Measurements from ENCODE around the gene ATP8B4. TPM values are rescaled to one million over a fixed set of nuclear protein-coding genes. Genes with fewer than 3 reads are reported as not detected.

The ATP8B4 gene
- total RNA-seq, 6 donors from 2014 or later = 2.2 to 9.4 (median 5.4) TPM

- DNase-seq (no peak), ATAC-seq (ENCODE audit: low FRiP score in 2 of 2) (no peak)
- TF ChIP-seq POLR2A (IDR thresholded peaks at IDR 0.05) (no peak), EP300 (IDR thresholded peaks at IDR 0.05) (no peak), CTCF (IDR thresholded peaks at IDR 0.05) (no peak), POLR2AphosphoS5 (IDR thresholded peaks at IDR 0.05) (no peak)
- 19 to 39% methylated on average over 3 of the region's 3 CpGs for WGBS, 2 donors
- Histone ChIP-seq H3K4me1 (no peaks in the 10 kb centered on the region), H3K9me3 (no peaks in the 10 kb centered on the region), H3K36me3 (no peaks in the 10 kb centered on the region), H3K27ac (no peak overlapping the region), H3K4me3 (no peak overlapping the region), H3K27me3 (no peaks in the 10 kb centered on the region)
Measured at GRCh38 chr15:50140983-50141382, 21.9 kb upstream of the ATP8B4 start.

- DNase-seq (no peak), ATAC-seq (ENCODE audit: low FRiP score in 2 of 2) (no peak)
- Histone ChIP-seq H3K4me3 (no peak overlapping the region), H3K27ac (no peak overlapping the region), H3K27me3 (no peaks in the 10 kb centered on the region), H3K36me3 (no peaks in the 10 kb centered on the region), H3K4me1 (no peaks in the 10 kb centered on the region), H3K9me3 (no peaks in the 10 kb centered on the region)
- WGBS, 2 donors = 0% methylated on average over 1 of the region's 1 CpG
- TF ChIP-seq POLR2AphosphoS5 (IDR thresholded peaks at IDR 0.05) = no peak
Measured at GRCh38 chr15:50140098-50140497, 21.1 kb upstream of the ATP8B4 start.

- Histone ChIP-seq H3K9me3 (no peaks in the 10 kb centered on the region), H3K4me3 (no peak overlapping the region), H3K27ac (no peak overlapping the region), H3K27me3 (no peaks in the 10 kb centered on the region), H3K36me3 (no peaks in the 10 kb centered on the region), H3K4me1 (peaks cover 0 to 7% (median 0%) of the 10 kb centered on the region in 4 donors)
- no peak for DNase-seq
- ATAC-seq (ENCODE audit: low FRiP score in 2 of 2) = no peak
- TF ChIP-seq CTCF (IDR thresholded peaks at IDR 0.05) (no peak), POLR2A (IDR thresholded peaks at IDR 0.05) (no peak), POLR2AphosphoS5 (IDR thresholded peaks at IDR 0.05) (no peak), EP300 (IDR thresholded peaks at IDR 0.05) (no peak)
Measured at GRCh38 chr15:50138391-50138790, 19.4 kb upstream of the ATP8B4 start.

GRCh38 chr15:50137893-50138292, 18.9 kb upstream of the ATP8B4 start:
- Histone ChIP-seq H3K4me3 (no peak overlapping the region), H3K9me3 (no peaks in the 10 kb centered on the region), H3K4me1 (peaks cover 0 to 7% (median 0%) of the 10 kb centered on the region in 4 donors), H3K27ac (no peak overlapping the region), H3K36me3 (no peaks in the 10 kb centered on the region), H3K27me3 (no peaks in the 10 kb centered on the region)
- DNase-seq (no peak), ATAC-seq (ENCODE audit: low FRiP score in 2 of 2) (no peak)
- TF ChIP-seq CTCF (IDR thresholded peaks at IDR 0.05) = no peak
- TF ChIP-seq POLR2AphosphoS5 (IDR thresholded peaks at IDR 0.05) = no peak
- no peak for TF ChIP-seq POLR2A (IDR thresholded peaks at IDR 0.05)
- TF ChIP-seq EP300 (IDR thresholded peaks at IDR 0.05) = no peak
- WGBS, 2 donors = 88 to 98% methylated on average over 2 of the region's 2 CpGs

- peak in 1 of 2 donors; percentile 76 for ATAC-seq (ENCODE audit: low FRiP score in 2 of 2)
- no peaks in the 10 kb centered on the region for H3K27me3 ChIP-seq
- no peaks in the 10 kb centered on the region for H3K9me3 ChIP-seq
- no peaks in the 10 kb centered on the region for H3K36me3 ChIP-seq
- 68 to 78% methylated on average over 7 of the region's 7 CpGs for WGBS, 2 donors
- no peak for DNase-seq
- no peak overlapping the region for H3K27ac ChIP-seq
- TF ChIP-seq CTCF (IDR thresholded peaks at IDR 0.05) = no peak
- TF ChIP-seq EP300 (IDR thresholded peaks at IDR 0.05) = no peak
- TF ChIP-seq POLR2AphosphoS5 (IDR thresholded peaks at IDR 0.05) = no peak
- TF ChIP-seq POLR2A (IDR thresholded peaks at IDR 0.05) = no peak
- H3K4me1 ChIP-seq = peaks cover 0 to 7% (median 0%) of the 10 kb centered on the region in 4 donors
- H3K4me3 ChIP-seq = no peak overlapping the region
Measured at GRCh38 chr15:50137330-50137761, 18.3 kb upstream of the ATP8B4 start.

Measured in upper lobe of left lung (tissue), 6 donors.